ENCODE data around the gene SIGLEC8. TPM values are rescaled to one million over a fixed set of nuclear protein-coding genes. Genes with fewer than 3 reads are reported as not detected.

The SIGLEC8 gene
- total RNA-seq, 1 donor from 2014 or later = not detected

DNA sequence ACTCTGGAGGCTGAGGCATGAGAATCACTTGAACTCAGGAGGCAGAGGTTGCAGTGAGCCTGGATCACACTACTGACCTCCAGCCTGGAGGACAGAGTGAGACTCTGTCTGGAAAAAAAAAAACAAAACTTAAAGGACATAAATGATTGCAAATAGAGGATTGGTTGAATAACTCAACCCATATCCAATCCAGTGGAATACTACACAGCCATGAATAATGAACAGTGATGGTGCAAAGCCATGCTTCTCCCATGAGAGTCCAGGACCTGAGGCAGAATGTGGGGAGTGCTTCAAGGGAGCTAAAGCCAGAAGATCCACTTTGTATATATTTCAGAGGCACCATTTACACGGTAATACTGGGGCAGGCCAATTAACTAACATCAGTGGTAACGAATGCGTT, 17.9 kb upstream of the SIGLEC8 start:
- H3K27ac Mint-ChIP-seq (ENCODE audit: unreplicated experiment) = no peak overlapping the region
- no peak overlapping the region for H3K4me3 Mint-ChIP-seq (ENCODE audit: unreplicated experiment)
- no peak for DNase-seq (ENCODE audit: low spot score)
- H3K36me3 Mint-ChIP-seq (ENCODE audit: low read depth, unreplicated experiment) = peaks cover 9% of the 10 kb centered on the region
- peaks cover 6% of the 10 kb centered on the region for H3K27me3 Mint-ChIP-seq (ENCODE audit: unreplicated experiment)
- H3K9me3 Mint-ChIP-seq (ENCODE audit: unreplicated experiment) = no peaks in the 10 kb centered on the region
- TF ChIP-seq, protein P1, sequence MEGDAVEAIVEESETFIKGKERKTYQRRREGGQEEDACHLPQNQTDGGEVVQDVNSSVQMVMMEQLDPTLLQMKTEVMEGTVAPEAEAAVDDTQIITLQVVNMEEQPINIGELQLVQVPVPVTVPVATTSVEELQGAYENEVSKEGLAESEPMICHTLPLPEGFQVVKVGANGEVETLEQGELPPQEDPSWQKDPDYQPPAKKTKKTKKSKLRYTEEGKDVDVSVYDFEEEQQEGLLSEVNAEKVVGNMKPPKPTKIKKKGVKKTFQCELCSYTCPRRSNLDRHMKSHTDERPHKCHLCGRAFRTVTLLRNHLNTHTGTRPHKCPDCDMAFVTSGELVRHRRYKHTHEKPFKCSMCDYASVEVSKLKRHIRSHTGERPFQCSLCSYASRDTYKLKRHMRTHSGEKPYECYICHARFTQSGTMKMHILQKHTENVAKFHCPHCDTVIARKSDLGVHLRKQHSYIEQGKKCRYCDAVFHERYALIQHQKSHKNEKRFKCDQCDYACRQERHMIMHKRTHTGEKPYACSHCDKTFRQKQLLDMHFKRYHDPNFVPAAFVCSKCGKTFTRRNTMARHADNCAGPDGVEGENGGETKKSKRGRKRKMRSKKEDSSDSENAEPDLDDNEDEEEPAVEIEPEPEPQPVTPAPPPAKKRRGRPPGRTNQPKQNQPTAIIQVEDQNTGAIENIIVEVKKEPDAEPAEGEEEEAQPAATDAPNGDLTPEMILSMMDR (IDR thresholded peaks at IDR 0.05; ENCODE audit: unreplicated experiment) = no peak
- peaks cover 3% of the 10 kb centered on the region for H3K4me1 Mint-ChIP-seq (ENCODE audit: unreplicated experiment)

DNA sequence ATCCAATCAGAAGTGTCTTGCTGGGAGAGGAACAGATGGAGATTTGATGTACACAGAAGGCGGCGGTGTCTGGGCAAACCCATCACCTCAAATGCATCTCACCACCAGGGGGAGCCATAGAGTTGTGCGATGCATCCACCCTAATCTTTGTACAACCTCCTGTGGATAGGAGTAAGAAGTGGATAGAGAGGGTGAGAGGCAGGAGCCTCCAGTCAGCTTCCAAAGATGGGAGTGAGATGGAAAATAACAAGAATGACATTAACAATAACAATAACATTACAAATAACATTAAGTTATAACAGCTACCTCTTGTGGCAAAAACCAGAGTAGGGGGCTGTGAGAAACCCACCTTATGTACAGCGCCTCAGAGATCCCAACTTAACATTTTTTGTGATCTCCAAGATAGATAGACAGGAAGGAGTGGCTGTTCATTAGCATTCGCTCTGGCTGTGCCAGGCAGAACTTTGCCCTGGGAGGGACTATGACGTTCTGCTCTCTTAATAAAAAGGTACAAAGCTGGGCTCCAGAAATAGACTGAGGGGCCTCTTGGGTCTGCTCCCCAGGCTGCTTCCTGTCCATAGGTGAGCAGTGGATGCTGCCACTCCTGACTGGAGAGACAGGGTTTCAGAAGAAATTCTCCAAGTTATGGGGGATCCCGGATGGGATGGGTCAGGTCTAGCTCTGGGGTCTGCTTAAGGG, 14.9 kb upstream of the SIGLEC8 start:
- H3K9me3 Mint-ChIP-seq (ENCODE audit: unreplicated experiment) = no peaks in the 10 kb centered on the region
- TF ChIP-seq, protein P1 (IDR thresholded peaks at IDR 0.05; ENCODE audit: unreplicated experiment) = peak; percentile 91
- peak; percentile 84 for DNase-seq (ENCODE audit: low spot score)
- H3K27me3 Mint-ChIP-seq (ENCODE audit: unreplicated experiment) = no peaks in the 10 kb centered on the region
- no peaks in the 10 kb centered on the region for H3K36me3 Mint-ChIP-seq (ENCODE audit: low read depth, unreplicated experiment)
- H3K4me1 Mint-ChIP-seq (ENCODE audit: unreplicated experiment) = peaks cover 15% of the 10 kb centered on the region
- no peak overlapping the region for H3K4me3 Mint-ChIP-seq (ENCODE audit: unreplicated experiment)
- no peak overlapping the region for H3K27ac Mint-ChIP-seq (ENCODE audit: unreplicated experiment)

DNA sequence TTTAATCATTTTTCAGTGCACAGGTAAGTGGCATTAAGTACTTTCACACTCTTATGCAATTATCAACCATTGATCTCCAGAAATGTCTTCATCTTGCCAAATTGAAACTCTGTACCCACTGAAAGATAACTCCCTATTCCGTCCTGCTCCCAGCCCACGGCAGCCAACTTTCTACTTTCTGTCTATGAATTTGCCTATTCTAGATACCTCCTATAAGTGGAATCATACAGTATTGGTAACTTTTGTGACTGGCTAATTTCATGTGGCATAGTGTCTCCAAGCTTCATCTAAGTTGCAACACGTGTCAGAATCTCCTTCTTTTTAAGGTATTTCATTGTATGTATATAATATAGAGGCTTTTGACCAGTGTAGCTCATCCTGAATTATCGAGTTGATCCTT, 14.4 kb upstream of the SIGLEC8 start:
- no peaks in the 10 kb centered on the region for H3K27me3 Mint-ChIP-seq (ENCODE audit: unreplicated experiment)
- TF ChIP-seq, protein P1 (IDR thresholded peaks at IDR 0.05; ENCODE audit: unreplicated experiment) = no peak
- H3K27ac Mint-ChIP-seq (ENCODE audit: unreplicated experiment) = no peak overlapping the region
- peaks cover 20% of the 10 kb centered on the region for H3K4me1 Mint-ChIP-seq (ENCODE audit: unreplicated experiment)
- no peak overlapping the region for H3K4me3 Mint-ChIP-seq (ENCODE audit: unreplicated experiment)
- no peak for DNase-seq (ENCODE audit: low spot score)
- H3K9me3 Mint-ChIP-seq (ENCODE audit: unreplicated experiment) = no peaks in the 10 kb centered on the region
- no peaks in the 10 kb centered on the region for H3K36me3 Mint-ChIP-seq (ENCODE audit: low read depth, unreplicated experiment)

DNA sequence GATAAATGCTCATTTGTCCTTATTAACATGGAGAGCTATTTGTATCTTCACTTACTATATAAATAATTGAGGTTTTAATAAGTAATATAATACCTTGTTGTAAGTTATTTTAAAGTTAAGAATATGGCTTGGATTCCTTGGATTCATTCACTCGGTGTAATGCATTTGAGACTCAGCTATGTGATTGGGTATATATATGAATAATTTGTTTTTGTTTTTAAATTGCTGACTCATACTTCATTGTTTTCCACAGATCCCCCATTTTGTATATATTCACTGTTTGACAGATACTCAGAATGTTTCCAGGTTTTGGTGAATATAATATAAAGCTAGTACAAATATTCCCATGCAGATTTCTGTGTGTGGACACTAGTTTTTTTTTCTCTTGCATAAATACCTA, 13.3 kb upstream of the SIGLEC8 start:
- Mint-ChIP-seq H3K27me3 (ENCODE audit: unreplicated experiment) (no peaks in the 10 kb centered on the region), H3K4me1 (ENCODE audit: unreplicated experiment) (peaks cover 31% of the 10 kb centered on the region), H3K27ac (ENCODE audit: unreplicated experiment) (no peak overlapping the region), H3K4me3 (ENCODE audit: unreplicated experiment) (no peak overlapping the region), H3K9me3 (ENCODE audit: unreplicated experiment) (no peaks in the 10 kb centered on the region), H3K36me3 (ENCODE audit: low read depth, unreplicated experiment) (no peaks in the 10 kb centered on the region)
- TF ChIP-seq, protein P1 (IDR thresholded peaks at IDR 0.05; ENCODE audit: unreplicated experiment) = no peak
- no peak for DNase-seq (ENCODE audit: low spot score)

DNA sequence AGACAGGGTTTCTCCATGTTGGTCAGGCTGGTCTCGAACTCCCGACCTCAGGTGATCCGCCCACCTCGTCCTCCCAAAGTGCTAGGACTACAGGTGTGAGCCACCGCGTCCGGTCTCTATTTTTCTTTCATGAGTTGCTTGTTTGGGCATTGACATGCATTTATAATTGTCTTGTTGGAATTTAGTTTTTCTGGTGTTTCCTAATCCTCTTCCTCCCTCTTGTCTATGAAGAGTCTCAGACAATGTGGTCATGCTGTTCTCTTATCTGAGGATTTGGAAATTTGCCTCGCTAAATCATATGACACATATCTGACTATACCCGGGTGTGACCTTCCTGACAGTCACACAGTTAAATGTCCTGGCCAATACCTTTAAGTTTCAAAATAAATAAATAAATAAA, 12.7 kb upstream of the SIGLEC8 start:
- H3K36me3 Mint-ChIP-seq (ENCODE audit: low read depth, unreplicated experiment) = no peaks in the 10 kb centered on the region
- H3K4me1 Mint-ChIP-seq (ENCODE audit: unreplicated experiment) = peaks cover 37% of the 10 kb centered on the region
- no peaks in the 10 kb centered on the region for H3K27me3 Mint-ChIP-seq (ENCODE audit: unreplicated experiment)
- no peak overlapping the region for H3K4me3 Mint-ChIP-seq (ENCODE audit: unreplicated experiment)
- TF ChIP-seq, protein P1 (IDR thresholded peaks at IDR 0.05; ENCODE audit: unreplicated experiment) = no peak
- H3K9me3 Mint-ChIP-seq (ENCODE audit: unreplicated experiment) = no peaks in the 10 kb centered on the region
- no peak overlapping the region for H3K27ac Mint-ChIP-seq (ENCODE audit: unreplicated experiment)
- DNase-seq (ENCODE audit: low spot score) = no peak
